Measurements from ENCODE around the gene TSPAN3.

The TSPAN3 gene

GRCh38 chr15:77032647-77033416, 38.1 kb downstream of the TSPAN3 start:
- DNase-seq = no peak

DNA sequence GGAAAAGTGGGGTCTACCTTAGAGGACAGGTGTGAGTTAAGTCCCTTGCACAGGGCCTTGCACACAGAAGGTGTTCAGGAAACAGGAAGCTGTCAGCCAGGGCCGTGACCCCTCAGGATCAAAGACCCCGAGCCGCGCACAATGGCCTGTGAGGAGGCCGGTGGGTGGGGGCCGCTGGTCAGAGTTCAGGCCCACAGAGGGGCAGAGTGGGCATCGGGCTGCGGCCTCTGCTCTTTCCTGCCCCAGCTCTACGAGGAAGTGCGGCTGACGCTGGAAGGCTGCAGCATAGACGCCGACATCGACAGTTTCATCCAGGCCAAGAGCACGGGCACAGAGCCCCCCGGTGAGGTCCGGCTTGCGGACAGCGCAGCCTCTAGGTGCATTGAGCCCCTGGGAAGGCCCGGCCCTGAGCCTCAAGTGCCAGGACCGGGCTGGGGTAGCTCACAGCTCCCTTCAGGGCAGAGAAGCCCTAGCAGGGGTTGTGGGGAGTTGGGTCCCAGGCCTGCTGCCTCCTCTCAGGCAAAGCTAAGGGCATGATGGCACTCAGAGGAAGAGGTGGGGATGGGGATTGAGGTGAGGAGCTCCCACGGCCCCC, 38.8 kb downstream of the TSPAN3 start:
- DNase-seq = no peak

GRCh38 chr15:77031376-77032050, 39.4 kb downstream of the TSPAN3 start:
- no peak for DNase-seq

GRCh38 chr15:77030928-77031375, 40.0 kb downstream of the TSPAN3 start:
- DNase-seq = no peak

DNA sequence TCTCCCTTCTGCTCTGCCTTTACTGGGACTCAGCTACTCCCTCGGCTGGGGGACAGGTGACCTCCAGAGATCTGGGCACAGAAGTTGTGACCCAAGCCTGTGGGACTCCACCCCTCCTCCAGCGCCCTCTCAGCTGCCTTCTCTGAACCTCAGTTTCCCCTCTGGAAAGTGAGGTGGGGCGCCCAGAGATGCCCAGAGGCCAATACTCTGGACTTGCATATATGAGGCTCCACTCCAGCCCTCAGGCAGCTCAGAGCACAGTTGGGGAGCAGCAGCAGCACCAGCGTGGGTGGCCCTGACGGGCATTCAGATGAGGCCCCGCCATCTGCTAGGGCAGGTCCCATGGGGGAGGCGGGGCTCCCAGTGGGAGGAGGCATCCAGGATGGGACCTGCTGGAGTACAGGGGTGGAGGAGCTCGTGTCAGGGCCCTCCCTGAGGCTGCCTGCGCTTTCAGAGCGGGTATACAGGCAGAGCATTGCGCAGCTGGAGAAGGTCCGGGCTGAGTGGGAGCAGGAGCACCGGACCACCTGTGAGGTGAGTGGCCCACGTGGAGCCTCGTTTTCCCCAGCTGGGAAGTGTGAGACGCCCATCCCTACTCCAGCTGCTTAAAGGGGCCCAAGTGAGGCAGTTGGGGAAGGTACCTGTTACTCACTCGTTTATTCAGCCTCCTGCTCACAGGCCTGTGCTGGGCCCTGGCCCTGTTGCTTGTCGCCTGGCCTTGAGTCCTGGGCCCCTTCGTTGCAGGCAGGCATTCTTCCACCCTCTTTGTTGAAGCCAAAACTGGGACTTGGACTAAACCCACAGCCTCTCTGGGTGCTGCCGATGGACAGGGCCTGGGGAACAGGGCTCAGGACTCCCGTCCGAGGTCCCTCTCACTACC, 40.6 kb downstream of the TSPAN3 start:
- DNase-seq = no peak

- DNase-seq = no peak
Measured at GRCh38 chr15:77029166-77030047, 41.5 kb downstream of the TSPAN3 start.

GRCh38 chr15:77028451-77029165, 42.3 kb downstream of the TSPAN3 start:
- DNase-seq = no peak

DNA sequence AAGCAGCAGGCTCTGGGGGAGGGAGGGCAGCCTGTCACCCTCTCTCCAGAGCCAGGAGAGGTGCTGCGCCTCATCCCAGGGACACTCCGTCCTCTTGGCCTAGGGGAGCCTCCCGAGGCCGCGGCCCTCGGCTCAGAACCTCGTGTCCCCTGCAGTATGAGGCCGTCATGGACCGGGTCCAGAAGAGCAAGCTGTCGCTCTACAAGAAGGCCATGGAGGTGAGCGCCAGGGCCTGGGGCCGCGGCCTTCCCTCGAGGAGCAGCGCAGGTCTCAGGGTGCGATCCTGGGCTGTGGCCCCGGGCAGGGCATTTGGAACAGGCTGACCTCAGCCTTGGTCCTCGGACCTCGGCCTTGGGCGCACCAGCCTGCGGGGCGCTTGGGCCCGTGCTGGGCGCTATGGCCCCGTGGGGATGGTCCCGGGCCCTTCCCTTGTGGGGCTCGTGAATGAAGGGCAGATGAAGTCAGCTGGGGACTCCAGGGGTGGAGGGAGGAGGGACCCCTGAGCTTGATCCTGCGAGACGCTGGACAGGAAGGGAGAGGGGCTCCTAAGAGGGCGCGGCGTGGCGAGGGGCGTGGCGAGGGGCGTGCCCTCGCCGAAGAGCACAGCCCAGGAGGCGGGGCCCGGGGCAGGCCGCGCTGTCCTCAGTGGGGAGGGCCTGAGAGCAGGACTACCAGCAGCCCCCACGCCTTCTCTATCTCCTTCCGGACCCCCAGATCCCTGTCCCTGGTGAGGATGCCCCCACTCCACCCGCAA, 43.0 kb downstream of the TSPAN3 start:
- no peak for DNase-seq

- no peak for DNase-seq
Measured at GRCh38 chr15:77027111-77027696, 43.7 kb downstream of the TSPAN3 start.

GRCh38 chr15:77026501-77027110, 44.3 kb downstream of the TSPAN3 start:
- DNase-seq = no peak

- DNase-seq = no peak
Measured at GRCh38 chr15:77025941-77026411, 44.9 kb downstream of the TSPAN3 start.

DNA sequence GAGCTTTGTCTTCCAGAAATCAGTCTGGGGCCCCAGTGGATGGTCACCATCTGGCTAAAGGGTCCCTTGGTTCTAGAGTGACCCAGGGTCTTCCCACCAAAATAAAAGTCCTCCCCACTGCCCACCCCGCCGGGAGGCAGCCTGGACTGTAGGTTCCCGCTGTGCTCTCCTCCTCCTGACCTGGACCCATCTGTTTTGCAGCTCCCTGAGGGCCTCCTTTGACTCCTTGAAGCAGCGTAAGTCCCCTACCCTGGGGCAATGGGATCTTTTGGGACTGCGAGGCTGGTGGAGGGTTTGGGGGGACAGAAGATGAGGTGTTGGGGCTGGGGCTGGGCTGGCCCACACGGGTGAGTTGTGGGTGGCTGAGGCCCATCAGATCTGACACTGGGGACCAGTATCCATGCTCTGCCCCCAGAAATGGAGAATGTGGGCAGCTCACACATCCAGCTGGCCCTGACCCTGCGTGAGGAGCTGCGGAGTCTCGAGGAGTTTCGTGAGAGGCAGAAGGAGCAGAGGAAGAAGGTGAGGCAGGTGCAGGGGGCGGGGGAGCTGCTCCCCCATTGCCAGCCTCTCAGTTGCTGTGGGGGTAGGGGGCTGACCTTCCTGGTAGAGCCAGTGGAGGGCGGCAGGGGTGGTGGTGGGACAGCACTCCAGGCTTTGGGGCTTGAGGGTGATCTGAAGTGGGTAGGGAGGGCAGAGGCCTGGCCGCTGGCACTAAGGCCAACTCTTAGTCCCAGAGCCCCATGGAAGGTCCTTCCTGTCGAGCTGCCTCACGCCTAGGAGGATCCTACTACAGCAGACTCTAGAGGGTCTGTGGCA, 45.6 kb downstream of the TSPAN3 start:
- DNase-seq = no peak

GRCh38 chr15:77024273-77025082, 46.4 kb downstream of the TSPAN3 start:
- peak; percentile 60 for DNase-seq

- DNase-seq = no peak
Measured at GRCh38 chr15:77023576-77024272, 47.2 kb downstream of the TSPAN3 start.

DNA sequence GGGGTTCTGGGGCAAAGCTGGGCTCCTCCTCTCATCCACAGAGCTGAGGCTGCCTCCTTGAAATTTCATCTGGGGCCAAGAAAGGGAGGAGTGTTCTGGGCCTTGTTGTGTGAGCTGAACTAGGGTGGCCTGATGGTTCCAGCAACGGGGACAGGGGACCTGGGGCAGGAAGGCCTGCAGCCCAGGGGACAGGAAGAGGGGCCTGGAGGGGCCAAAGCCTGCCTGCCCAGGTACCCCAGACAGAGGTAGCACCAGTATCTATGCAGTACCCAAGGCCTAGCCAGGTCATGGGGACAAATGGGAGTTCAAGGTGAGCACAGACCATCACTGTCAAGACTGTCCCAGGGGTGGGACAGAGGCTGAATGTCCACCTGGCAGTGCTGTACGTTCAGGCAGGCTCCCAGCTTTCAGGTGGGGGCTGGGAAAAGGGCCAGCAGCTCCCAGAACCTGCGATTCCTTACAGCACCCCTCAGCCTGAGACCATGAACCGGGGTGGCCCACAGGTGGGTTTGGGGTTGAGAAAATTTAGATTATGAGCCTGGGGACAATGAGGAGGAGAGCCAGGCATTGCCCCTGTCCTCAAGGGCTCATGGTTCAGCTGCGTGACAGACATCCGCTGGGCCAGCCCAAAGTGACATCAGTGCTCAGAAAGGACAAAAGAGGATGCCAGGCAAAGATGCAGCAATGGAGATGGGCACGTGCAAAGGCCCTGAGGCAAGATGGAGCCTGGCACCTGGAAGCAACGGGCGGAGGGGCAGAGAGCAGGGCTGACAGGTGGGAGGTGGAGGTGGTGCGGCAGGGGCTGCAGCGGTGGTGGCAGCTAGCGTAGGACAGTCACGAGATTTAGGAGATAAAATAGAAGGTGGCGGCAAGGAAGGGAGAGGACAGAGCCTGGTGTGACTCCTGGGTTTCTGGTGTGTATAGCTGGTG, 48.0 kb downstream of the TSPAN3 start:
- DNase-seq = no peak
